NK-92 treated with Interleukin-12 subunit alpha and Interleukin-12 subunit beta, amount 100 ng/mL, for 24 hours (cell line): ENCODE measurements around the gene GYG1.

ENCODE experiments used
- DNase-seq: peaks from one replicate; lab custom pipeline; 2025; lab: John Stamatoyannopoulos, UW

GYG1 gene

GRCh38 chr3:149016669-149017541 lies 25.6 kb downstream of the GYG1 start:
- no peak for DNase-seq

GRCh38 chr3:149018247-149018646 lies 26.9 kb downstream of the GYG1 start:
- DNase-seq = no peak

- no peak for DNase-seq
Measured at GRCh38 chr3:149019580-149019979, 28.2 kb downstream of the GYG1 start.

DNA sequence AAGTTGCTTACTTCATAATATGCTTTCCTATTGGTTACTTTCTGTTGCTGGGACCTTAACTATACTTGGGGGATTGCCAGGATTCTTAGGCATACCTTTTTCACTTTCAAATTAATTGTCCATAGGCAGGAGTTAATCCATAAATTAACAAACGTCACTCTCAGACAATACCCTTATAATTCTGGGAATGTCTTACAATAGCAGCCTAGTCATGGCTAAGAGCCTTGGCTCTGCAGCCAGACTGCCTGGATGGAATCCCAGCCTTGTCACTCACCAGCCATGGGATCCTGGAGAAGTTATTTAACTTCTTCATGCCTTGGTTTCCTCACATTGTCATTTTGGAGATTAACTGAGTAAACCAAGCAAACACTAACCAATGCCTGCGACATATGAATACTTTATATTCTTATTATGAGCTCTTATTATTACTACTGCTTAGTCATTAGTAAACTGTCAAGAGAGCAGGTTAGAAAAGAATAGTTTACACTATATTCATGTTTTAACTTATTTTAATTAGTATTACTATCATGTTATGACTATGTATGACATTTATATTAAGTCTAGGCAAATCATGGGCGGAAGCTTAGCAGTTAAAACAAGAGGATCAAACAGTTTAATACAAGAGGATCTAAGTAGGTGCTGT lies 29.0 kb downstream of the GYG1 start:
- no peak for DNase-seq

- DNase-seq = no peak
Measured at GRCh38 chr3:149020839-149021252, 29.5 kb downstream of the GYG1 start.

DNA sequence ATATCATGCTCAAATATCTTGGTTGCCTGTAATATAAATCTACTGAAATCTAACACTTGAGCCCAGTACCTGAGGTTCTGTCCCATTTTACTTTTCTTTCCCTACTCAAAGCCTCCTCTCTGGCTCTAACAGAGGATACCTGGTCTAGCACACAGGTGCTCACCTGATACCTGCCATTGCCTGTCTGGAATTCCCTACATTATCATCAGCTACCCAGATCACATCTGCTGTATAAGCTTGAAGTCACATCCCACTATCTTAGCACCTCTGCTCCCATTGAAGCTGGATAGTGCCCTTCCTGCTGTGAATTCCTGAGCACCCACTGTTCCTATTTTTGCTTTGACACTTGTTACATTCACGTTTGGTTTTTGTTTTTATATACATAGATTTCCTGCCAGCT lies 30.5 kb downstream of the GYG1 start:
- DNase-seq = no peak

DNA sequence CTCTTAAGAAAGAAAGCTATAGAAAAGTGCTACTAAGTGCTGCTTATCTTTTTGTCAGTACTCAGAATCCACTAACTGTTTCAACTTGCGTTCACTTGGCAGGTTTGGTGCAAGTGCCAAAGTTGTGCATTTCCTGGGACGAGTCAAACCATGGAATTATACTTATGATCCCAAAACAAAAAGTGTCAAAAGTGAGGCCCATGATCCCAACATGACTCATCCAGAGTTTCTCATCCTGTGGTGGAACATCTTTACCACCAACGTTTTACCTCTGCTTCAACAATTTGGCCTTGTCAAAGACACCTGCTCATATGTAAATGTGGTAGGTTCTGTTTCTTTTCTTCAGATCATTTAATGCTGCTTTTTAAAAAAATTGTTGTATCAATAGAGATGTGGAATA lies 32.6 kb downstream of the GYG1 start:
- no peak for DNase-seq

- no peak for DNase-seq
Measured at GRCh38 chr3:149026718-149027117, 35.4 kb downstream of the GYG1 start.

DNA sequence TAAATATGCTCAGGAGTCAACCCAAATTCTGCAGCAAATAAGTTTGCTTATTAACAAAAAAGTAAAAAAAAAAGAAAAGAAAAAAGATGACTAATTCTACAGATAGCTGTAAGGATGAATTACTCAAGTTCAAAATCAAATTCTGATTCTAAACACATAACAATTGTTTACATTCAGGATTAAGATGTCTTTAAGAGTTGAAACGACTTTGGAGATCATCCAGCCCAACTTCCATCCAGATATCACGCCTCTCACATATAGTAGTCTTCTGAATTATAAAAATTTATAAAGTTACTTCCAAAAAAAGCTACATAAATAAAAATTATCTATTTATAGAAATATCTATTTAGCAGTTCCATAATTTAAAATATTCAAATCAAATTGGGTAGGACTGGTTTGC lies 39.8 kb downstream of the GYG1 start:
- DNase-seq = no peak

DNA sequence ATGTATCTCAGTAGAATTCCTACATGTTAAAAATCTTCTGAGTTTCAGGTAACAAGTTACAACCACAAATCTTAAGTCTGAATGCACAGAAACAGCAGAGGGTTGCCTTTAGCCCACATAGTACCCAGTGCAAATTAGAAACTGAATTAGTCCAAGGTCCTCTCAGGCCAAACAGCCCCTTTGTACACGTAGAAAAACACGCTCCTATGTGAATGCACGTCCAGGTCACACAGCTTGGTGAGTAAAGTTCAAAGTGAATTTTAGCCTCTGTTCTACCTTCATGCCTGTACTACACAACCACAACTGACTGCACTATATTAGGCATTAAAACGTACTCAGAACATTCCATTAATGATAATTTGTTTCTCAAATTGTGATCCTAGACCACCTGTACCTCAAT lies 46.3 kb downstream of the GYG1 start:
- no peak for DNase-seq

DNA sequence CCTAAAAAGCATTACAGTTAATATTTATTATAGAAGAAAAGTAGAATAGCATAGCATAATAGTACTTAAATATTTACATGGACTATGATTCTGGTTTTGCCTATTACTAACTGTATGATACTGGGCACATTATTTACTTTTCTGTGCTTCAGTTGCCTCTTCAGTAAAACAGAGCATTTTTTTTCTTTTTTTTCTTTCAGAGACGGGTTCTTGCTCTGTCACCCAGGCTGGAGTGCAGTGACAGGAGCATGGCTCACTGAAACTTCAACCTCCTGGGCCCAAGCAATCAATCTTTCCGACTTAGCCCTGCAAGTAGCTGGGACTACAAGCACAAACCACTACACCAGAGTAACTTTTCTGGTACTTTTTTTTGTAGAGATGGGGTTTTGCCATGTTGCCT lies 47.0 kb downstream of the GYG1 start:
- DNase-seq = no peak

GRCh38 chr3:149042789-149043386 lies 51.5 kb downstream of the GYG1 start:
- DNase-seq = no peak

DNA sequence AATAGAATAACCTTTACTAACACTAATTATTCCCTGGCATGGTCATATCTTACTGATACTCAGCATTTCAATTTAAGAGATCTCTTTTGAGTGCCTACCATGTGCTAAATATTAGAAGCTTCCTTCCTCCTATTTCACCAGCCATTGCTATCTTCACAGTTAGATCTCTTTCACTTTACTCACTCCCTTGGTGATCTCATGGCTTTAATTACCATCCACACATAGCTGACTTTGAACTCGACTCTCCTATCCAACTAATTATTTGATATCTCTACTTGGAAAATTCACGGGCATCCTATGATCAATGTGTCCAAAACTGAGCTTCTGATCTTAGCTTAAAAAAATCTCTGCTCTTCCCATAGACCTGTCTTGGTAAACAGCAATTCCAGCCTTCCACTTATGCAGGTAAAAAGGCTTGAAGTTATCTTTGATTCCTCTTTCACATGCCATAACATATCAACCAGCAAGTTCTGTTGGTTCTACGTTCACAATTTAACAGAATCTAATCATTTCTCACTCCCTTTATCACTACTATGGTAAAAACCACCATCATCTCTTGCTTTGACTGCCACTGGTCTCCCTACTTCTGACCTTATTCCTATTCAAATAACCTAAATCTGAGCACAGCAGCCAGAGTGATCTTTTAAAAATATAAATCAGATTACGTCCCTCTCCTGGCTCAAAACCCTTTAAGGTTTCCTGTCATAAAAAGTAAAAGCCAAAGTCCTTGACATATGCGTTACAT lies 53.2 kb downstream of the GYG1 start:
- DNase-seq = no peak

GRCh38 chr3:149055575-149055974 lies 64.2 kb downstream of the GYG1 start:
- DNase-seq = no peak

- no peak for DNase-seq
Measured at GRCh38 chr3:149058198-149058597, 66.9 kb downstream of the GYG1 start.

DNA sequence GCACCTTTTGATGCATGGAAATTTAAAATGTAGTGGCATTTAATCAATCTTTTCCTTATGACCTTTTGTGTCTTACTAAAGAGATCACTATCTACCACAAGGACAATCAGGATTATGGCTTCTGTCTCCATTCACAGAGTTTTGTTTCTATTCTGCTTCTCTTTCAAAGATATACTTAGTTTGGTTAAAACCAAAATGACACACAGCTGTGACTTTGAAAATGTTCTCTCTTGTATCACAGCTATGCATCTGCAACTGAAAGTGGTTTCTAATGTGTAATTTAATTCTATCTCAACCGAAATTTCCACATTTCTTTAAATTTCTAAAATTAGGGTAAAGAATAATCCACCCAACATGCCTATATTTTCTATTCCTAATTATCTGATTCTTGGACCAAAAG lies 67.3 kb downstream of the GYG1 start:
- DNase-seq = no peak

DNA sequence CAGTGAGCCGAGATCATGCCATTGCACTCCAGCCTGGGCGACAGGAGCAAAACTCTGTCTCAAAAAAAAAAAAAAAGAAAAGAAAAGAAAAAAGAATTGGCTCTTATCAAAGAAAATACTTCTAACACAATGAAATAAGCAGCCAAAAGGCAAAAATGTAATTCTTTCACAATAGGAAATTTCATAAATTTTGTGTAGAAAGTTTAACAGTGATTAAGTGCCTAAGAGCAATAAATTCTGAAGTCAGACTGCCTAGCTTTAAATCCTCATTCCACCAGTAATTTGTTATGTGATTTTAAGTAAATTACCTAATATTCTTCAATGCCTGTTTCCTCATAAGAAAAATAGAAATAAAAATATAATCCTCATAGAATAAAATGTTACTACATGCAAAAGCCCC lies 70.4 kb downstream of the GYG1 start:
- no peak for DNase-seq

DNA sequence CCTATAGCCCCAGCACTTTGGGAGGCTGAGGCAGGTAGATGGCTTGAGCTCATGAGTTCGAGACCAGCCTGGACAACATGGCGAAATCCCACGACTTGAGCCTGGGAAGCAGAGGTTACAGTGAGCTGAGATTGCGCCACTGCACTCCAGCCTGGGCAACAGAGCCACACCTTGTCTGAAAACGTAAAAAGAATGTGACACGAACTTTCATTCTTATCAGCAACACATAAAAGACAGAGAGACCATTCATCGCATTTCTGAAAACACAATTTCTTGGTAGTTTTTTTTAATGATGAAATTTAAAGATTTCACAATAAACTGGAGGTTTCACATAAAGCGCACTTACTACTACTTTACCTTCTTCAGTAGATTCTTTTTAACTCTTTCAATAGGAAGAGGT lies 76.5 kb downstream of the GYG1 start:
- no peak for DNase-seq
